Ovary (tissue), 9 donors: ENCODE results near the gene TMEM126B. TPM values are rescaled to one million over a fixed set of nuclear protein-coding genes. Genes with fewer than 3 reads are reported as not detected.
A peak's percentile ranks its signal among the peaks of the same experiment; 100 is the strongest.

ENCODE experiments used
- DNase-seq, 5 donors: peaks; one replicate each; pipeline ENCODE4 v3.0.0-alpha.2; 2019 to 2020
- H3K27ac ChIP-seq, 2 donors: fragments of 200-600 bp; one replicate each; pipeline versions ENCODE4 v1.5.1 to v1.8.0; 2019 to 2022
- H3K27me3 ChIP-seq: fragments of 200-600 bp; one replicate; pipeline ENCODE4 v1.8.0; 2022
- H3K36me3 ChIP-seq: fragments of 200-600 bp; sonication (generic); one replicate; pipeline ENCODE4 v1.5.1; 2019
- H3K4me1 ChIP-seq: one replicate; pipeline ENCODE4 v1.8.1; 2013; ENCODE audit warnings: mild to moderate bottlenecking, moderate library complexity; ENCODE audit not compliant: insufficient read depth
- H3K4me3 ChIP-seq: fragments of 200-600 bp; sonication (generic); one replicate; pipeline ENCODE4 v1.5.1; 2017
- H3K9me3 ChIP-seq, 2 donors: fragments of 200-600 bp in 1 of 2; sonication (generic) in 1 of 2; one replicate each; pipeline versions ENCODE4 v1.5.1 to v1.8.1; 2013 to 2019; ENCODE audit warnings: mild to moderate bottlenecking in 1 of 2, moderate library complexity in 1 of 2
- CTCF ChIP-seq, 3 donors: fragments of 450-650 bp in 2 of 3; fragments of 200-600 bp in 1 of 3; IDR thresholded peaks; one replicate each; pipeline versions ENCODE4 v1.5.1 to v1.8.0; 2016 to 2022; ENCODE audit warnings: antibody characterized with exemption in 3 of 3, mild to moderate bottlenecking in 1 of 3
- EP300 ChIP-seq: sonication (generic); formaldehyde crosslinking; IDR thresholded peaks from one replicate; pipeline ENCODE4 v1.6.1; 2017; ENCODE audit warnings: antibody characterized with exemption
- POLR2A ChIP-seq: fragments of 450-650 bp; IDR thresholded peaks from one replicate; pipeline ENCODE4 v1.6.1; 2017; ENCODE audit warnings: antibody characterized with exemption, mild to moderate bottlenecking, moderate library complexity
- WGBS, 3 donors: extraction: QIAGEN DNeasy Blood & Tissue Kit in 1 of 3; methylation state at CpG; one replicate each; pipeline versions ENCODE4 v1.1.5 to v1.1.7; 2013 to 2017; 5-methylcytosine and 5-hydroxymethylcytosine counted together
- intact Hi-C, 4 donors: fragments of 100-400 bp; cut with DNase I; formaldehyde crosslinking; loops; one replicate each; pipeline versions ENCODE4 v1.11.0 to v1.15.1; 2022 to 2023
- polyA plus RNA-seq, 2 donors: library from polyadenylated mRNA; stranded (reverse); fragments of 200-250 nt in 1 of 2; fragments of 350-450 nt in 1 of 2; fragmentation: Illumina TruSeq in 1 of 2; extraction: RNeasy Lipid Tissue Mini Kit (QIAGEN cat#74804) in 1 of 2; gene quantifications; one replicate each; pipeline ENCODE4 v1.2.3, GENCODE V29; 2013 to 2014
- total RNA-seq, 7 donors: library from RNA; depleted of rRNA in 2 of 7; stranded (reverse); fragments of >200 nt in 2 of 7; fragmentation: NEBNext Ultra II Directional in 3 of 7; extraction: Animal tissue kit (Norgen Biotek cat#: 25700) in 3 of 7; gene quantifications; one replicate each; pipeline versions ENCODE4 v1.1.0 to v1.2.4, GENCODE V29; 2016 to 2023
- donor health status: DM: no; HTN: no; CAD: no; lungs with moderate emphysema.
- donor health status: DM: no; HTN: no; CAD: no.
- donor health status: Bipolar disorder and iron deficiency.
- donor health status: DM: yes; HTN: yes; CAD: no.
- donor health status: DM: no; HTN: no; CAD: no.
- donor health status: DM: yes; HTN: yes; CAD: no.

The TMEM126B gene
- total and polyA plus RNA-seq, 9 donors = 29.5 to 54.0 (median 42.8) TPM

GRCh38 chr11:85682330-85683305 is 54.2 kb downstream of the TMEM126B start:
- Histone ChIP-seq H3K4me1 (peaks cover 3% of the 10 kb centered on the region), H3K9me3 (no peaks in the 10 kb centered on the region), H3K36me3 (no peaks in the 10 kb centered on the region), H3K27me3 (no peaks in the 10 kb centered on the region), H3K27ac (peak overlapping the region in 1 of 2 donors; percentile 4), H3K4me3 (peak overlapping the region; percentile 56)
- peak; percentile 76 to 87 (median 83) for DNase-seq
- TF ChIP-seq CTCF (IDR thresholded peaks at IDR 0.05) (no peak), EP300 (no peak), POLR2A (peak; percentile 33)
- intact Hi-C loops = no loop called here
- WGBS, 3 donors = 22 to 45% (median 32%) methylated on average over 43 of the region's 43 CpGs

GRCh38 chr11:85685125-85685819 is 56.9 kb downstream of the TMEM126B start:
- 7 to 12% (median 11%) methylated on average over 15 of the region's 15 CpGs for WGBS, 3 donors
- peaks cover 3% of the 10 kb centered on the region for H3K4me1 ChIP-seq
- peak overlapping the region; percentile 45 for H3K4me3 ChIP-seq
- peak overlapping the region; percentile 0 to 76 for H3K27ac ChIP-seq
- TF ChIP-seq EP300 = no peak
- TF ChIP-seq POLR2A = no peak
- TF ChIP-seq CTCF (IDR thresholded peaks at IDR 0.05) = no peak
- H3K36me3 ChIP-seq = no peaks in the 10 kb centered on the region
- no peaks in the 10 kb centered on the region for H3K27me3 ChIP-seq
- H3K9me3 ChIP-seq = no peaks in the 10 kb centered on the region
- DNase-seq = peak; percentile 39 to 71 (median 51)
- intact Hi-C loops = no loop called here

- no peaks in the 10 kb centered on the region for H3K9me3 ChIP-seq
- 4 to 6% (median 4%) methylated on average over 13 of the region's 13 CpGs for WGBS, 3 donors
- DNase-seq = peak; percentile 79 to 87 (median 85)
- intact Hi-C loops = no loop called here
- no peaks in the 10 kb centered on the region for H3K27me3 ChIP-seq
- H3K27ac ChIP-seq = peak within 1 kb of the TSS; percentile 7 to 76
- peaks cover 1% of the 10 kb centered on the region for H3K4me1 ChIP-seq
- H3K36me3 ChIP-seq = no peaks in the 10 kb centered on the region
- H3K4me3 ChIP-seq = peak within 1 kb of the TSS; percentile 45
- no peak for TF ChIP-seq CTCF (IDR thresholded peaks at IDR 0.05)
- peak; percentile 14 for TF ChIP-seq POLR2A
Measured at GRCh38 chr11:85685820-85686459, 57.5 kb downstream of the TMEM126B start, which contains the start of gene CCDC89. TSS of gene CCDC89 (minus strand) at chr11:85686195. CDS start at chr11:85686130, 65 bp downstream.

Other genes with a start within 250 kb of the TMEM126B start
- 10 to 100 TPM in 6 of 7 donors, 1 to 10 TPM in 1; 9.9 to 20.7 (median 13.6) TPM for gene DLG2, start 1.2 kb upstream of the TMEM126B start, total RNA-seq
- 1 to 10 TPM; 2.5 to 9.2 TPM for gene DLG2, start 1.2 kb upstream of the TMEM126B start, polyA plus RNA-seq
- 10 to 100 TPM; 16.9 to 26.3 (median 21.3) TPM for gene TMEM126A, start 19.4 kb downstream of the TMEM126B start, total RNA-seq
- gene TMEM126A, start 19.4 kb downstream of the TMEM126B start, polyA plus RNA-seq = 10 to 100 TPM; 27.1 to 31.5 TPM
- 10 to 100 TPM; 44.7 to 80.8 (median 55.7) TPM for gene CREBZF, start 36.5 kb downstream of the TMEM126B start, total RNA-seq
- gene CREBZF, start 36.5 kb downstream of the TMEM126B start, polyA plus RNA-seq = 10 to 100 TPM; 36.4 to 53.6 TPM
- 1 to 10 TPM; 3.2 to 5.9 (median 5.3) TPM for gene CCDC89, start 57.6 kb downstream of the TMEM126B start, total RNA-seq
- 1 to 10 TPM; 2.8 to 3.2 TPM for gene CCDC89, start 57.6 kb downstream of the TMEM126B start, polyA plus RNA-seq
- gene SYTL2, start 182.5 kb downstream of the TMEM126B start, total RNA-seq = 10 to 100 TPM in 2 of 7 donors, 1 to 10 TPM in 5; 4.2 to 13.7 (median 8.2) TPM
- gene SYTL2, start 182.5 kb downstream of the TMEM126B start, polyA plus RNA-seq = 10 to 100 TPM in 1 of 2 donors, 1 to 10 TPM in 1; 7.9 to 26.1 TPM
- gene CCDC83, start 226.8 kb downstream of the TMEM126B start, total RNA-seq = not detected
- not detected for gene CCDC83, start 226.8 kb downstream of the TMEM126B start, polyA plus RNA-seq